SK-N-SH (cell line): ENCODE results near the gene AGPAT3. TPM values are rescaled to one million over a fixed set of nuclear protein-coding genes. Genes with fewer than 3 reads are reported as not detected.

Source experiments
- CTCF ChIA-PET: fragments of 300-600, 350-600 bp; formaldehyde crosslinking; extraction: SDS; loops from one replicate; lab custom pipeline; 2021; lab: Yijun Ruan, JAX
- POLR2A ChIA-PET: fragments of 350-600 bp; sonication (Branson Sonifier 250); formaldehyde crosslinking; extraction: SDS; loops from one replicate; lab custom pipeline; 2020; ENCODE audit warnings: antibody characterized with exemption, inconsistent platforms; lab: Yijun Ruan, JAX
- DNase-seq: peaks from one replicate; pipeline ENCODE4 v3.0.0; 2012
- H2AFZ ChIP-seq: fragments of 200-600 bp; sonication (generic); 2 replicates; pipeline ENCODE4 v1.8.1; 2016; ENCODE audit warnings: antibody characterized with exemption, mild to moderate bottlenecking, low read depth
- H3F3A ChIP-seq: fragments of 200-600 bp; sonication (generic); replicated peaks from 2 replicates; pipeline ENCODE3; 2016; ENCODE audit warnings: antibody characterized with exemption, mild to moderate bottlenecking; ENCODE audit not compliant: insufficient read depth
- H3K27ac ChIP-seq, 2 experiments: fragments of 200-500 bp in 1 of 2; fragments of 200-600 bp in 1 of 2; sonication (Bioruptor generic) in 1 of 2; sonication (generic), shearing (Covaris generic) in 1 of 2; 2 replicates each; pipeline versions ENCODE4 v1.5.1 to v1.6.1; 2014 to 2016; ENCODE audit warnings: low read depth in 2 of 2, inconsistent platforms in 1 of 2, low read length in 1 of 2, mild to moderate bottlenecking in 1 of 2, mixed read lengths in 1 of 2
- H3K27me3 ChIP-seq: fragments of 200-600 bp; sonication (generic), shearing (Covaris generic); 2 replicates; pipeline ENCODE4 v1.6.1; 2016; ENCODE audit warnings: mixed run types; ENCODE audit not compliant: insufficient read depth
- H3K36me3 ChIP-seq, 2 experiments: fragments of 200-500 bp in 1 of 2; fragments of 200-600 bp in 1 of 2; sonication (Bioruptor generic) in 1 of 2; sonication (generic) in 1 of 2; replicated peaks in 1 of 2; 2 replicates each; pipeline versions ENCODE3 to v1.5.1; 2014 to 2016; ENCODE audit warnings: low read length in 1 of 2, mild to moderate bottlenecking in 1 of 2; ENCODE audit not compliant: insufficient read depth in 2 of 2, control insufficient read depth in 1 of 2
- H3K4me1 ChIP-seq, 2 experiments: fragments of 200-500 bp in 1 of 2; fragments of 200-600 bp in 1 of 2; sonication (Bioruptor generic) in 1 of 2; sonication (generic), shearing (Covaris generic) in 1 of 2; 2 replicates each; pipeline versions ENCODE4 v1.5.1 to v1.6.1; 2014 to 2016; ENCODE audit warnings: low read depth in 1 of 2, low read length in 1 of 2, mixed run types in 1 of 2; ENCODE audit not compliant: insufficient read depth in 2 of 2, control insufficient read depth in 1 of 2
- H3K4me2 ChIP-seq: fragments of 200-600 bp; sonication (generic), shearing (Covaris generic); 2 replicates; pipeline ENCODE4 v1.6.1; 2017; ENCODE audit warnings: mixed run types
- H3K4me3 ChIP-seq, 2 experiments: fragments of 200-500 bp in 1 of 2; fragments of 200-600 bp in 1 of 2; sonication (Bioruptor generic) in 1 of 2; sonication (generic), shearing (Covaris generic) in 1 of 2; 2 replicates each; pipeline versions ENCODE4 v1.5.1 to v1.8.1; 2014 to 2016; ENCODE audit warnings: low read depth in 2 of 2, inconsistent platforms in 1 of 2, low read length in 1 of 2, mild to moderate bottlenecking in 1 of 2, mixed read lengths in 1 of 2, moderate library complexity in 1 of 2
- H3K79me2 ChIP-seq: fragments of 200-600 bp; sonication (generic); 2 replicates; pipeline ENCODE4 v1.8.1; 2017; ENCODE audit warnings: mild to moderate bottlenecking; ENCODE audit not compliant: insufficient read depth
- H3K9ac ChIP-seq: fragments of 200-600 bp; sonication (generic); 2 replicates; pipeline ENCODE4 v1.6.1; 2017; ENCODE audit warnings: mixed run types
- H3K9me2 ChIP-seq: fragments of 200-600 bp; sonication (generic); 2 replicates; pipeline ENCODE4 v1.6.1; 2017; ENCODE audit warnings: mixed run types
- H3K9me3 ChIP-seq: fragments of 200-600 bp; sonication (generic); 2 replicates; pipeline ENCODE4 v1.6.1; 2017; ENCODE audit warnings: mixed run types, mild to moderate bottlenecking, moderate library complexity
- H4K20me1 ChIP-seq: fragments of 200-600 bp; sonication (generic); 2 replicates; pipeline ENCODE4 v1.6.1; 2017; ENCODE audit warnings: mild to moderate bottlenecking, mixed run types; ENCODE audit not compliant: insufficient read depth
- CHD2 ChIP-seq: fragments of 150-350 bp; IDR thresholded peaks from 2 replicates; pipeline ENCODE4 v1.6.1; 2018; ENCODE audit warnings: low read length; ENCODE audit not compliant: partially characterized antibody
- EP300 ChIP-seq, 2 experiments: IDR thresholded peaks; 2 replicates each; pipeline versions ENCODE4 v1.4.0 to v1.6.1; 2012; ENCODE audit warnings: borderline replicate concordance in 1 of 2, low read depth in 1 of 2, low read length in 1 of 2
- FOXJ3 ChIP-seq: sonication (generic); formaldehyde crosslinking; IDR thresholded peaks from 2 replicates; pipeline ENCODE4 v1.5.1; 2020; ENCODE audit warnings: mild to moderate bottlenecking, missing genetic modification reagents
- FOXM1 ChIP-seq: IDR thresholded peaks from 2 replicates; pipeline ENCODE4 v1.4.0; 2012; ENCODE audit warnings: low read depth, mild to moderate bottlenecking
- JUND ChIP-seq: IDR thresholded peaks from 2 replicates; pipeline ENCODE4 v1.4.0; 2012
- MEF2A ChIP-seq: IDR thresholded peaks from 2 replicates; pipeline ENCODE4 v1.4.0; 2012; ENCODE audit warnings: low read depth, borderline replicate concordance
- MXI1 ChIP-seq: IDR thresholded peaks from 2 replicates; pipeline ENCODE4 v1.6.1; 2012; ENCODE audit warnings: mild to moderate bottlenecking, low read depth, low read length, improper control_type of control experiment
- NFIC ChIP-seq: IDR thresholded peaks from 2 replicates; pipeline ENCODE4 v1.4.0; 2012; ENCODE audit warnings: borderline replicate concordance
- RAD21 ChIP-seq: IDR thresholded peaks from 2 replicates; pipeline ENCODE4 v1.6.1; 2012; ENCODE audit warnings: mild to moderate bottlenecking, low read length
- RFX5 ChIP-seq: IDR thresholded peaks from 2 replicates; pipeline ENCODE4 v1.6.1; 2012; ENCODE audit warnings: mild to moderate bottlenecking, improper control_type of control experiment, low read length
- TAF1 ChIP-seq: IDR thresholded peaks from 2 replicates; pipeline ENCODE4 v1.6.1; 2012; ENCODE audit warnings: low read depth, mild to moderate bottlenecking, low read length, moderate library complexity, borderline replicate concordance
- USF1 ChIP-seq: IDR thresholded peaks from 2 replicates; pipeline ENCODE4 v1.4.0; 2012; ENCODE audit warnings: low read depth, borderline replicate concordance
- USF2 ChIP-seq: fragments of 150-350 bp; IDR thresholded peaks from 2 replicates; pipeline ENCODE4 v1.6.1; 2017; ENCODE audit warnings: antibody characterized with exemption, low read length, low read depth, borderline replicate concordance
- WGBS: methylation state at CpG from one replicate; pipeline ENCODE4 v1.1.6; 2017; ENCODE audit warnings: low lambda C conversion rate; 5-methylcytosine and 5-hydroxymethylcytosine counted together
- polyA plus RNA-seq, 3 experiments: library from polyadenylated mRNA; depleted of rRNA; stranded (reverse); fragments of >200 nt; gene quantifications; 2 replicates each; pipeline ENCODE4 v1.2.3, GENCODE V29; 2012
- TF ChIP-seq, protein P1 (sequence below): IDR thresholded peaks from 2 replicates; pipeline ENCODE4; 2012

AGPAT3 gene
- polyA plus RNA-seq, 1 of the 3 experiments (the other 2 are of a cell fraction), result 35.3 TPM

DNA sequence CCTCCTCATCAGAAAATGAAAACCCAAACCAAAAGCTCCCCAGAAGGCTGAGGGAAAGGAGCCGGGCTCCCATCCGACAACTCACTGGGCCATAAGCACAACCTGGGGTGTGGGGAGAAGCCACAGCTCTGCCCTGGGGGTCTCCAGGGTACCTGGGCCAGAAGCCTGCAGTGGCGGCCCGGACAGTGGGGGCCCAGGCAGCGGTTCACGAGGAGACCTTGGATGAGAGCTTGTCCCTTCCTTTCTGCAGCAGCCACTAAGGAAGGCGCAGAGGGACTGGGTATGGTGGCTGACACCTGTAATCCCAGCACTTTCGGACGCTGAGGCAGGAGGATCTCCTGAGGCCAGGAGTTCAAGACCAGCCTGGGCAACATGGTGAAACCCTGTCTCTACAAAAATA lies 129.6 kb downstream of the AGPAT3 start:
- ChIA-PET POLR2A (interaction anchor here (0.9 kb wide), 1 partner anchor 18 kb away, joined by 3 read pairs; the partner anchor contains the start of gene TRAPPC10), CTCF (interaction anchor here (1.3 to 1.5 kb wide), 2 partner anchors 16 to 19 kb away, joined by 3 to 4 read pairs; no protein-coding TSS in a partner anchor)

GRCh38 chr21:43995521-43996105 lies 130.6 kb downstream of the AGPAT3 start:
- Histone ChIP-seq H3K4me3 (no peak overlapping the region), H3K4me1 (peaks cover 0 to 2% of the 10 kb centered on the region in 2 experiments; a peak in 1 of 4 replicates), H2AFZ (no peak overlapping the region), H3K79me2 (no peaks in the 10 kb centered on the region), H3K4me2 (no peak overlapping the region), H4K20me1 (no peaks in the 10 kb centered on the region), H3K9ac (no peak overlapping the region), H3F3A (no peaks in the 10 kb centered on the region), H3K36me3 (no peaks in the 10 kb centered on the region), H3K9me3 (no peaks in the 10 kb centered on the region), H3K9me2 (no peaks in the 10 kb centered on the region), H3K27me3 (no peaks in the 10 kb centered on the region), H3K27ac (no peak overlapping the region)
- ChIA-PET CTCF (interaction anchor here (1.3 to 1.5 kb wide), 2 partner anchors 15 to 20 kb away, joined by 3 to 4 read pairs; no protein-coding TSS in a partner anchor), POLR2A (no interaction called here)
- 85% methylated on average over 15 of the region's 18 CpGs for whole genome bisulfite sequencing
- TF ChIP-seq FOXM1 (no peak), TAF1 (no peak), JUND (no peak), USF1 (no peak), EP300 (IDR thresholded peaks at IDR 0.05; ENCODE audit: borderline replicate concordance in 1 of 2, low read depth in 1 of 2, low read length in 1 of 2) (no peak), NFIC (no peak), RFX5 (no peak), MEF2A (no peak), USF2 (no peak)
- DNase-seq, result no peak

More for the DNA sequence above, 129.6 kb downstream of the AGPAT3 start:
- TF ChIP-seq CHD2, result no peak
- TF ChIP-seq MXI1, result no peak
- TF ChIP-seq FOXJ3 (CRISPR knock-in tag), result no peak
- TF ChIP-seq, protein P1, sequence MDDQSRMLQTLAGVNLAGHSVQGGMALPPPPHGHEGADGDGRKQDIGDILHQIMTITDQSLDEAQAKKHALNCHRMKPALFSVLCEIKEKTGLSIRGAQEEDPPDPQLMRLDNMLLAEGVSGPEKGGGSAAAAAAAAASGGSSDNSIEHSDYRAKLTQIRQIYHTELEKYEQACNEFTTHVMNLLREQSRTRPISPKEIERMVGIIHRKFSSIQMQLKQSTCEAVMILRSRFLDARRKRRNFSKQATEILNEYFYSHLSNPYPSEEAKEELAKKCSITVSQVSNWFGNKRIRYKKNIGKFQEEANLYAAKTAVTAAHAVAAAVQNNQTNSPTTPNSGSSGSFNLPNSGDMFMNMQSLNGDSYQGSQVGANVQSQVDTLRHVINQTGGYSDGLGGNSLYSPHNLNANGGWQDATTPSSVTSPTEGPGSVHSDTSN, result no peak
- TF ChIP-seq RAD21, result no peak
- TF ChIP-seq RFX5, result no peak
- no peak for TF ChIP-seq EP300 (IDR thresholded peaks at IDR 0.05; ENCODE audit: borderline replicate concordance in 1 of 2, low read depth in 1 of 2, low read length in 1 of 2)
- 88% methylated on average over 5 of the region's 9 CpGs for WGBS
- Histone ChIP-seq H3K27me3 (no peaks in the 10 kb centered on the region), H3K79me2 (no peaks in the 10 kb centered on the region), H4K20me1 (no peaks in the 10 kb centered on the region), H3K4me1 (no peaks in the 10 kb centered on the region), H3K36me3 (no peaks in the 10 kb centered on the region), H3F3A (no peaks in the 10 kb centered on the region), H3K4me2 (no peak overlapping the region), H2AFZ (no peak overlapping the region), H3K9ac (no peak overlapping the region), H3K4me3 (no peak overlapping the region), H3K9me3 (no peaks in the 10 kb centered on the region), H3K9me2 (no peaks in the 10 kb centered on the region), H3K27ac (no peak overlapping the region)
- no peak for DNase-seq
